GM12864 (cell line): ENCODE data around the gene SLIT1.

Source experiments
- DNase-seq: peaks from one replicate; pipeline ENCODE4 v3.0.0-alpha.2; 2011; ENCODE audit warnings: low read depth
- H3K4me3 ChIP-seq: 2 replicates; pipeline ENCODE4 v1.5.1; 2011; ENCODE audit warnings: mild to moderate bottlenecking, low read depth, low read length, control low read depth
- CTCF ChIP-seq: IDR thresholded peaks from 2 replicates; pipeline ENCODE4 v1.5.1; 2011; ENCODE audit warnings: low read depth, mild to moderate bottlenecking, moderate library complexity, low read length, control low read depth, inconsistent platforms; ENCODE audit errors: missing control alignments

Gene SLIT1

GRCh38 chr10:97103316-97104080 lies 82.3 kb downstream of the SLIT1 start:
- no peak overlapping the region for H3K4me3 ChIP-seq
- TF ChIP-seq CTCF, result no peak
- no peak for DNase-seq

GRCh38 chr10:97102441-97102840 lies 83.3 kb downstream of the SLIT1 start:
- H3K4me3 ChIP-seq, result no peak overlapping the region
- no peak for DNase-seq
- TF ChIP-seq CTCF, result no peak

- no peak for DNase-seq
- peak; percentile 42 for TF ChIP-seq CTCF
- no peak overlapping the region for H3K4me3 ChIP-seq
These were observed 84.4 kb downstream of the SLIT1 start for GRCh38 chr10:97101166-97101940.

GRCh38 chr10:97100657-97101056 lies 85.1 kb downstream of the SLIT1 start:
- no peak overlapping the region for H3K4me3 ChIP-seq
- TF ChIP-seq CTCF, result no peak
- DNase-seq, result no peak

GRCh38 chr10:97099868-97100267 lies 85.9 kb downstream of the SLIT1 start:
- DNase-seq, result no peak
- no peak for TF ChIP-seq CTCF

GRCh38 chr10:97099089-97099488 lies 86.7 kb downstream of the SLIT1 start:
- no peak for TF ChIP-seq CTCF
- H3K4me3 ChIP-seq, result no peak overlapping the region
- no peak for DNase-seq

More at GRCh38 chr10:97099868-97100267, 85.9 kb downstream of the SLIT1 start:
- no peak overlapping the region for H3K4me3 ChIP-seq
